Colonic mucosa (tissue), 4 donors: Measurements from ENCODE around the gene FLT3LG. TPM values are rescaled to one million over a fixed set of nuclear protein-coding genes. Genes with fewer than 3 reads are reported as not detected.

Source experiments
- DNase-seq: peaks from one replicate; pipeline ENCODE4 v3.0.0-alpha.2; 2020
- H3K27ac ChIP-seq: fragments of 200-600 bp; one replicate; pipeline ENCODE4 v1.8.0; 2021
- H3K27me3 ChIP-seq: fragments of 200-600 bp; one replicate; pipeline ENCODE4 v1.8.0; 2021
- H3K36me3 ChIP-seq: fragments of 200-600 bp; one replicate; pipeline ENCODE4 v1.8.0; 2021
- H3K4me1 ChIP-seq: fragments of 200-600 bp; one replicate; pipeline ENCODE4 v1.8.0; 2021; ENCODE audit warnings: mild to moderate bottlenecking
- H3K4me3 ChIP-seq: fragments of 200-600 bp; one replicate; pipeline ENCODE4 v1.8.0; 2021
- H3K9ac ChIP-seq, 2 donors: one replicate each; pipeline ENCODE4 v1.7.0; 2013; ENCODE audit warnings: control low read depth in 2 of 2, low read depth in 2 of 2, low read length in 2 of 2
- H3K9me3 ChIP-seq: fragments of 200-600 bp; one replicate; pipeline ENCODE4 v1.8.0; 2021
- intact Hi-C: fragments of 100-400 bp; cut with DNase I; formaldehyde crosslinking; loops from one replicate; pipeline ENCODE4 v1.14.1; 2022
- total RNA-seq, 2 donors: library from RNA; stranded (reverse); fragmentation: NEBNext Ultra II Directional in 1 of 2; extraction: Animal tissue kit (Norgen Biotek cat#: 25700) in 1 of 2; gene quantifications; one replicate each; pipeline ENCODE4 v1.2.1, GENCODE V29; 2021
- TF ChIP-seq, protein P1 (sequence below): fragments of 200-600 bp; IDR thresholded peaks from one replicate; pipeline ENCODE4 v1.8.0; 2022; ENCODE audit warnings: antibody characterized with exemption, mild to moderate bottlenecking
- donor health status: healthy.
- donor health status: DM: no; HTN: no; CAD: no.
- donor health status: DM: no; HTN: no; CAD: no.

The FLT3LG gene
- total RNA-seq, 2 donors from 2014 or later = 2.9 to 4.9 TPM

GRCh38 chr19:49438261-49438660 lies 35.8 kb upstream of the FLT3LG start:
- DNase-seq = no peak
- H3K4me3 ChIP-seq = no peak overlapping the region
- H3K9me3 ChIP-seq = no peaks in the 10 kb centered on the region
- peaks cover 51% of the 10 kb centered on the region for H3K27me3 ChIP-seq
- H3K27ac ChIP-seq = no peak overlapping the region
- no peaks in the 10 kb centered on the region for H3K4me1 ChIP-seq
- H3K36me3 ChIP-seq = no peaks in the 10 kb centered on the region
- intact Hi-C loops = no loop called here
- H3K9ac ChIP-seq = no peak overlapping the region
- TF ChIP-seq, protein P1, sequence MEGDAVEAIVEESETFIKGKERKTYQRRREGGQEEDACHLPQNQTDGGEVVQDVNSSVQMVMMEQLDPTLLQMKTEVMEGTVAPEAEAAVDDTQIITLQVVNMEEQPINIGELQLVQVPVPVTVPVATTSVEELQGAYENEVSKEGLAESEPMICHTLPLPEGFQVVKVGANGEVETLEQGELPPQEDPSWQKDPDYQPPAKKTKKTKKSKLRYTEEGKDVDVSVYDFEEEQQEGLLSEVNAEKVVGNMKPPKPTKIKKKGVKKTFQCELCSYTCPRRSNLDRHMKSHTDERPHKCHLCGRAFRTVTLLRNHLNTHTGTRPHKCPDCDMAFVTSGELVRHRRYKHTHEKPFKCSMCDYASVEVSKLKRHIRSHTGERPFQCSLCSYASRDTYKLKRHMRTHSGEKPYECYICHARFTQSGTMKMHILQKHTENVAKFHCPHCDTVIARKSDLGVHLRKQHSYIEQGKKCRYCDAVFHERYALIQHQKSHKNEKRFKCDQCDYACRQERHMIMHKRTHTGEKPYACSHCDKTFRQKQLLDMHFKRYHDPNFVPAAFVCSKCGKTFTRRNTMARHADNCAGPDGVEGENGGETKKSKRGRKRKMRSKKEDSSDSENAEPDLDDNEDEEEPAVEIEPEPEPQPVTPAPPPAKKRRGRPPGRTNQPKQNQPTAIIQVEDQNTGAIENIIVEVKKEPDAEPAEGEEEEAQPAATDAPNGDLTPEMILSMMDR = no peak

GRCh38 chr19:49439836-49440235 lies 34.2 kb upstream of the FLT3LG start:
- no peak for DNase-seq
- Histone ChIP-seq H3K9me3 (no peaks in the 10 kb centered on the region), H3K27ac (no peak overlapping the region), H3K4me3 (no peak overlapping the region), H3K4me1 (no peaks in the 10 kb centered on the region), H3K36me3 (no peaks in the 10 kb centered on the region), H3K9ac (no peak overlapping the region), H3K27me3 (peaks cover 40% of the 10 kb centered on the region)
- TF ChIP-seq, protein P1 = no peak
- intact Hi-C loops = no loop called here

DNA sequence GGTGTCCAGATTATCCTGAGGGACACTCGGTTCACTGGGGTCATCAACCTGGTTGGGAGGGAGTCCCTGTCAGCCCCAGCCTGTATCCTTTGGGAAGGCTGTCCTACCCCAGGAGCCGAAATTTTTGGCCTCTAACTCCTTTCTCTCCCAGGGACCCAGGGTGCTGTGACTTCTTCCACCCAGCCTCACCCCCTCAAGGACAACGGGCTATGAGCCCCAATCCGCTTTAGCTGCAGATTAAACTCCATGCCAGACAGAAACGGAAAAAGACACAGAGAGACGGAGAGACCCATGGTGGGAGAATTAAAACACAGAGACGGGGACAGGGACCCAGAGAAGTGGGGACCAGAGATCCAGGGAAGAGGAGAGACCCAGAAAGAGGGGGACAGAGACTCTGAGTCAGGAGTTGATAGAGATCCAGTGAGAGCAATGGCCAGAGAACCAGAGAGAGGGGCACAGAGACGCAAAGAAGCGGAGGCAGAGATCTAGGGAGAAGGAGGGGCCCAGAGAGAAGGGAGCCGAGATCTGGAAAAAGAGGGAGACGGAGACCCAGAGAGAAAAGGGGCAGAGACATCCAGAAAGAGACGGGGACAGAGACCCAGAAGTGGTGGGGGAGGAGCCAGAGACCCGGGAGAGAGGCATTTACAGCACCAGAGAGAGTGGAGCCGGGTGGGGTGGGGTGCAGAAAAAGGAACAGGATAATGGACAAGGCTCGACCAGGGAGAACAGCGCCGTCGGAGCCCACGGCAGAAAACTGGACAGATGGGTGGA lies 33.4 kb upstream of the FLT3LG start:
- Histone ChIP-seq H3K27me3 (peaks cover 33% of the 10 kb centered on the region), H3K4me3 (no peak overlapping the region)

GRCh38 chr19:49441210-49441959 lies 32.6 kb upstream of the FLT3LG start, which contains the start of gene SLC17A7:
Gene SLC17A7, minus strand, starts transcription at chr19:49441527. Its CDS starts 148 bp downstream, at chr19:49441379.
- peak within 1 kb of the TSS in 1 of 2 donors; percentile 7 for H3K9ac ChIP-seq
- H3K27me3 ChIP-seq = peaks cover 26% of the 10 kb centered on the region
- no peaks in the 10 kb centered on the region for H3K4me1 ChIP-seq
- TF ChIP-seq, protein P1 = no peak
- DNase-seq = peak; percentile 41
- no peak within 1 kb of the TSS for H3K4me3 ChIP-seq
- no peaks in the 10 kb centered on the region for H3K36me3 ChIP-seq
- no peak within 1 kb of the TSS for H3K27ac ChIP-seq
- intact Hi-C loops = no loop called here
- H3K9me3 ChIP-seq = no peaks in the 10 kb centered on the region

More for the DNA sequence above, 33.4 kb upstream of the FLT3LG start:
- H3K36me3 ChIP-seq = no peaks in the 10 kb centered on the region
- TF ChIP-seq, protein P1 = no peak
- intact Hi-C loops = no loop called here
- no peak overlapping the region for H3K27ac ChIP-seq
- no peaks in the 10 kb centered on the region for H3K9me3 ChIP-seq
- DNase-seq = no peak
- peak overlapping the region in 1 of 2 donors; percentile 7 for H3K9ac ChIP-seq
- no peaks in the 10 kb centered on the region for H3K4me1 ChIP-seq

DNA sequence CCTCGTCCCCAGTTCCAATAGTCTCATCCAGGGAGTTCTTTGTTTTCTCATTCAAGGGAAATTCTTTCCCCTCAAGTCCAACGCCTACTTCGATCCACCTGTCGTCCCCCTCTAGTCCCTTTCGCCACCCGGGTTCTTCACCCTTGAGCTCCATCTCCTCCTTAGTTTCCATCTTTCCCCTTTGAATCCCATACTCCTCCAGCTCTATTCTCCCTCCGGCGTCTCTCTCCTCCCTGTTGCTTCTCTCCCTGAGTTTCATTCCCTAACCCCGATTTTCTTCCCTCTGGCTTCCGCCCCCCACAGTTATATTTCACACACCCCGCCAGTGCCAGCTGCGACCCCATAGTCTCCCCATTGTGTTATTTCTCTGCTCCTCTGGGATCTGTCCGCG lies 32.1 kb upstream of the FLT3LG start:
- Histone ChIP-seq H3K9me3 (no peaks in the 10 kb centered on the region), H3K4me3 (no peak overlapping the region), H3K9ac (no peak overlapping the region), H3K36me3 (no peaks in the 10 kb centered on the region), H3K27ac (no peak overlapping the region), H3K27me3 (peaks cover 22% of the 10 kb centered on the region), H3K4me1 (no peaks in the 10 kb centered on the region)
- TF ChIP-seq, protein P1 = no peak
- no peak for DNase-seq
- intact Hi-C loops = loop anchor here (2.0 kb wide), 1 partner anchor 49 kb away; no protein-coding TSS in a partner anchor
